ENCODE measurements around the gene CAB39.
"Not testable (repeated sequence)": the region's sequence is repeated elsewhere in the genome, so short reads cannot be mapped to it uniquely, and the experiment has no call there.

The CAB39 gene

GRCh38 chr2:230722207-230722885 is 9.7 kb downstream of the CAB39 start:
- no peak overlapping the region for H3K4me3 ChIP-seq (ENCODE audit: low read depth, low read length)
- no peak for DNase-seq (ENCODE audit: low read depth)
- TF ChIP-seq CTCF (conservative IDR thresholded peaks at IDR 0.05; ENCODE audit: low read depth, low read length) = no peak

- no peak overlapping the region for H3K4me3 ChIP-seq (ENCODE audit: low read depth, low read length)
- TF ChIP-seq CTCF (conservative IDR thresholded peaks at IDR 0.05; ENCODE audit: low read depth, low read length) = no peak
- DNase-seq (ENCODE audit: low read depth) = peak; percentile 37
Measured at GRCh38 chr2:230723363-230723762, 10.7 kb downstream of the CAB39 start.

- H3K4me3 ChIP-seq (ENCODE audit: low read depth, low read length); DNase-seq (ENCODE audit: low read depth): not testable (repeated sequence)
Measured at GRCh38 chr2:230724957-230725356, 12.3 kb downstream of the CAB39 start.

- no peak for DNase-seq (ENCODE audit: low read depth)
- no peak overlapping the region for H3K4me3 ChIP-seq (ENCODE audit: low read depth, low read length)
- no peak for TF ChIP-seq CTCF (conservative IDR thresholded peaks at IDR 0.05; ENCODE audit: low read depth, low read length)
Measured at GRCh38 chr2:230731512-230731911, 18.9 kb downstream of the CAB39 start.

- no peak for DNase-seq (ENCODE audit: low read depth)
- no peak overlapping the region for H3K4me3 ChIP-seq (ENCODE audit: low read depth, low read length)
- no peak for TF ChIP-seq CTCF (conservative IDR thresholded peaks at IDR 0.05; ENCODE audit: low read depth, low read length)
Measured at GRCh38 chr2:230732914-230733401, 20.3 kb downstream of the CAB39 start.

- TF ChIP-seq CTCF (conservative IDR thresholded peaks at IDR 0.05; ENCODE audit: low read depth, low read length) = no peak
- no peak overlapping the region for H3K4me3 ChIP-seq (ENCODE audit: low read depth, low read length)
Measured at GRCh38 chr2:230734247-230735175, 21.9 kb downstream of the CAB39 start.

GRCh38 chr2:230735884-230736283 is 23.2 kb downstream of the CAB39 start:
- no peak overlapping the region for H3K4me3 ChIP-seq (ENCODE audit: low read depth, low read length)
- no peak for TF ChIP-seq CTCF (conservative IDR thresholded peaks at IDR 0.05; ENCODE audit: low read depth, low read length)
- DNase-seq (ENCODE audit: low read depth) = no peak

More at GRCh38 chr2:230734247-230735175, 21.9 kb downstream of the CAB39 start:
- DNase-seq (ENCODE audit: low read depth) = no peak

Data from choroid plexus epithelial cell (primary cell).